NT2/D1 (cell line): Measurements from ENCODE around the gene TELO2.

Source experiments
- YY1 ChIP-seq: IDR thresholded peaks from 2 replicates; pipeline ENCODE4 v1.6.1; 2011; ENCODE audit not compliant: insufficient read length, insufficient read depth
- ZNF274 ChIP-seq: IDR thresholded peaks from 2 replicates; pipeline ENCODE4 v1.6.1; 2011; ENCODE audit warnings: mild to moderate bottlenecking, low read depth, low read length

- no peak for TF ChIP-seq YY1
- no peak for TF ChIP-seq ZNF274
Observed at GRCh38 chr16:1470481-1471251, 22.5 kb upstream of the TELO2 start.
